Mucosa of stomach (tissue), 1 donor: ENCODE data around the gene PMM2.

Experiments used
- H3K27me3 ChIP-seq: one replicate; pipeline ENCODE4 v1.7.0; 2013; ENCODE audit warnings: mild to moderate bottlenecking, low read length; ENCODE audit not compliant: control insufficient read depth, insufficient read depth
- H3K36me3 ChIP-seq: one replicate; pipeline ENCODE4 v1.7.0; 2013; ENCODE audit warnings: low read length; ENCODE audit not compliant: control insufficient read depth, insufficient read depth
- H3K4me1 ChIP-seq: one replicate; pipeline ENCODE4 v1.7.0; 2013; ENCODE audit warnings: mild to moderate bottlenecking, low read length; ENCODE audit not compliant: control insufficient read depth, insufficient read depth
- H3K4me3 ChIP-seq: one replicate; pipeline ENCODE4 v1.7.0; 2013; ENCODE audit warnings: low read length
- H3K9ac ChIP-seq: one replicate; pipeline ENCODE4 v1.7.0; 2013; ENCODE audit warnings: mild to moderate bottlenecking, low read length, moderate library complexity
- H3K9me3 ChIP-seq: one replicate; pipeline ENCODE4 v1.7.0; 2013; ENCODE audit warnings: mild to moderate bottlenecking, low read length, moderate library complexity; ENCODE audit not compliant: control insufficient read depth
- donor health status: Pancreatic carcinoma.

Gene PMM2

DNA sequence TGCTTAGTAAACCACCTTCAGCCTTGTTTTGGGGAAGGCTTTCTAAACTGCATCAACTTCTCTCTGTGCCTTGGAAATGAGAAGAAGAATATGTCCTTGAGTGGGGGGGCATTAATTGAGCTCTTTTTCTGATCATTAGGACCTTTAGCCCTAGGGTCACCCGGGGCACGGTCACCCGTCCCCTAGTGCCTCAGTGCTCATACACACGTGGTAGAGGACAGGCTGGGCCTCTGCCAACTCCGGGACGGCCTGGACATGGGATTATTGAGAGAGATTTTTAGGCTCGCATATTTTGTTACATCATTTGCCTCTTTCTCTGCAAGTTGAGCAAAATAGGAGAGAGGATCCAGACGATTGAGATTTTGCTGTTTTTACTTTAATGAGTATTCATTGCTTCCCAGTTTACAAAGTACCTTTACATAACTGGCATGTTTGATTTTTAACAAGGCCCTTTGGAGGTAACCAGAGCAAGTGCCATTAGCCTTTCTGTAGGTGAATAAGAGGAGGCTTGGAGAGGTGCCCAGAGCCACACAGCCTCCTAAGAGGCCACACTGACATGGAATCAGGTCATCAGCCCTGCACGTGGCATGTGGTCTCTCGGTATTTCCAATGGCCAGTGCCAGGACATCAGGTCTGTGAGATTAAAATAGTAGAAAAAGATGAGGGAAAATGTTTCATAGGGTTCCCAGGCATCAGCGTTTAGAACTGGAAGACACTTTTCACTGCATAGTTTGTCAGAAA, 11.1 kb downstream of the PMM2 start:
- peaks cover 16% of the 10 kb centered on the region for H3K36me3 ChIP-seq

DNA sequence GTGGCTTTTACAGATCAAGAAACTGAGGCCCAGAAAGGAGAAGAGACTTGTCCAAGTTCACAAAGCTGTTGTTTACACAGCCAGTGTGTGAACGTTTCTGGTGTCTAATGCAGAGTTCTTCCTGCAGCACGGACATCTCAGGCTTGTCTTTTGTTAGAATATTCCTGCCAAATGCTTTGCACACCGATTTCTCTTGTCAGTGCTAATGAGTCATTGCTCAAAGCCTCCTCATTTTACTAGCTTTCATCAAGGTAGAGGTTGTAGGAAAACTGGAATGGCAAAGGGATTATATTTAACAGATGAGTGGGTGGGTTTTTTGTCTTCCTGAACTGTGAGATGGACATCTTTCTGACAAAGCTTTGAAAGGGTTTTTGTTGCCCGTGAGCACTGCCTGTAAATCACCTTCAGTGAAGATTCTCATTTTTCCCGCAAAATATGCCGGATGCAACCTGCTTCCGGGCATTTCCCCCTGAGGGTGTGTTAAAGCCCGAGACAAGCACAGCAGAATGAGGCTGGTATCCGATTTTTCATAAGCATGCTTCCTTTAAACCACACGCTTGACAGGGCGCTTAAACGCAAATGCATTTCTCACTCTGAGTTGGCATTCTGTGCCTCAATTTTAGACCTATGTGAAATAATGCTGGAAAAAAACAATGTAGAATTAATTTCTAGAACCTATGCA, 14.7 kb downstream of the PMM2 start:
- H3K36me3 ChIP-seq: peaks cover 22% of the 10 kb centered on the region
- no peaks in the 10 kb centered on the region for H3K4me1 ChIP-seq
- no peak overlapping the region for H3K4me3 ChIP-seq
- H3K9me3 ChIP-seq: no peaks in the 10 kb centered on the region
- H3K9ac ChIP-seq: no peak overlapping the region
- no peaks in the 10 kb centered on the region for H3K27me3 ChIP-seq

More for the DNA sequence above, 11.1 kb downstream of the PMM2 start:
- Histone ChIP-seq H3K27me3 (no peaks in the 10 kb centered on the region), H3K9me3 (no peaks in the 10 kb centered on the region), H3K4me1 (no peaks in the 10 kb centered on the region), H3K4me3 (no peak overlapping the region), H3K9ac (no peak overlapping the region)

DNA sequence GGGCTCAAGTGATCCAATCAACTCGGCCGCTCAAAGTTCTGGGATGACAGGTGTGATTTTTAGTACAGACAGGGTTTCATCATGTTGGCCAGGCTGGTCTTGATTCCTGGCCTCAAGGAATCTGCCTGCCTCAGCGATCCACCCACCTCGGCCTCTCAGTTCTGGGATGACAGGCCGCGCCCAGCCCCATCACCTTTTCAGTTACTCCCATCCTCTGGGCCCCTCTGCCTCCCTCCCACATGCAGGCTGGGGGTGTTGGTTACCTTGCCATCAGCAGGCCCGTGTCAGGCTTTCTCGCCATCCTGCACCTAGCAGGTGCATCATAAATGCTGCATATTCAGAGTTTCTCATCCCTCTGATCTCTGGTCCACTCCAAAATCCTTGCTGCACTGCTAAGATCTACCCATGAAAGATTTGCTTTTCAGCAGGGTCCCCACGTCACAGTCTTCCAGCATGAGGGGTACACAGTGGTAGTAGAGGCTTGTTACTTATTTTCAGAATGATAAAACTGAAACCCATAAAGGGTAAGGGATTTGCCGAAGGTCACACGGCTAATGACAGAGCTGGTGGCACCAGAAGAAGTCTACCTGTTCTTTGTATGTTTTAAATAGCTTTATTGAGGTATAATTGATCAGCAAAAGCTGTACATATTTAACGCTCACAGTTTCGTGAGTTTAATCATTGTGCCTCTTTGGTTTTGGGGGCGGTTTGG, 16.6 kb downstream of the PMM2 start:
- Histone ChIP-seq H3K4me1 (no peaks in the 10 kb centered on the region), H3K9me3 (no peaks in the 10 kb centered on the region), H3K4me3 (no peak overlapping the region), H3K27me3 (no peaks in the 10 kb centered on the region), H3K9ac (no peak overlapping the region), H3K36me3 (peaks cover 23% of the 10 kb centered on the region)

DNA sequence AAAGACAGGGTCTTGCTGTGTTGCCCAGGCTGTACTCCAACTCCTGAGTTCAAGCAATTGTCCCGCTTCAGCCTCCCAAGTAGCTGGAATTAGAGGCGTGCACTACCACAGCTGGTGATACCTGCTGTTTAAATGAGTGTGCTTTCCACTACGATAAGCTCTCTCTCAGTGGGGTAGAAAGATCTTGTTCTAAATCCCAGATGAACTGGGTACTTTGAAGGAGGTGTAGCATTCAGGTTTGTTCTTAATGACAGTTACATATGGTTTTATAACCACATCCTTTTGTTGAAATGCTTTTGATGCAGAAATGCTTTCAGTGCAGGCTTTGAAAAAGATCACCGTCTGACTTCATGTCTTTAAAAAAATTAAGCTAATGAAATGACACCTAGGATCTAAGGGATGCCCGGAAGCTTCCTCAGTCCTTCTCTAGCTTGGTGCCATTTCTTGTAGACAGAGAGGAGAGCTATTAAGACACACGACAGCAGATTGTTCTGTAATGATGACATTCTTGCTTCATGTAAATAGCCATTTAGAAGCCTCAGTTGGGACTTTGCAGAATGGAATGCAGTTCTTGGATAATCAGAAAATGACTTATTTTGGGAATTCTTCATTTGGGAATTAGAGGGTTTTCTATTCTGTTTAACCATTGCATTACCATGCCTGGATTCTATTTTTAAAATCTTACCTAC, 19.5 kb downstream of the PMM2 start:
- Histone ChIP-seq H3K27me3 (no peaks in the 10 kb centered on the region), H3K9ac (no peak overlapping the region), H3K4me1 (no peaks in the 10 kb centered on the region), H3K9me3 (no peaks in the 10 kb centered on the region), H3K36me3 (peaks cover 18% of the 10 kb centered on the region), H3K4me3 (no peak overlapping the region)

DNA sequence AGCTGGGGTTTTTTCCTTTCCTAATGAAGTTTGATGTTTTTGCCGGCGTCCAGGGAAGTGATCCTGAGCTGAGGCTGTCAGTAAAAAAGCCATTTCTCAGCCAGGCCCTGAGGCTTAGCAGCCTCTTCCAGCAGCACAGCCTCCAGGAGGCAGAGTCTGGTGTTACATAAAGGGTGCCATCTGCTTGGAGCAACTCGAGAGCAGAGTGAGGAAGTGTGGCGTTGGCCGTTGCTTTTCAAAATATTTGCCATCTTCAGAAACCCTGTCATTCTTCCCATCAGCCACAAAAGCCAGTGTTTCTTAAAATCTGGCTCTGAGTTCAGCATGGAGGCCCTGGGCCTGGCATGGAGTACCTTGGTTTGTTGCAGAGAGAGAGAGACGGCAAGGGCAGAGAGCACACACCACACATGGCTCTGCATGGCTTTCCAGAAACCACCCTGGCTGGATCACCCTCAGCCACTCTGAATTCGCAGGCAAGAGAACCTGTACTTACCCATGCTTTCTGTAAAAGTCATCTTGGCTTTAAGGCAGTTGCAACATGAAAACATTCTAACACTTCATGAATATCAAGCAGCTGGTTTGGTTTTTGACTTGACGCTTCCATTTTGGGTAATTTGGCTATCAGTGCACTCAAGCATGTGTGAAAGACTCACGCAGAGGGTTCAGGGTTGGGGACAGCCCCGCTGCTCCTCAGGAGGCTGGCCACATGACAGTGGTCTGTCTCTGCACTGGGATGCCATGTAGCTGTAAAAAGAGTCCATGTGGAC, 21.0 kb downstream of the PMM2 start:
- H3K36me3 ChIP-seq: peaks cover 11% of the 10 kb centered on the region
- no peaks in the 10 kb centered on the region for H3K4me1 ChIP-seq
- no peak overlapping the region for H3K4me3 ChIP-seq
- no peaks in the 10 kb centered on the region for H3K9me3 ChIP-seq
- H3K9ac ChIP-seq: no peak overlapping the region
- no peaks in the 10 kb centered on the region for H3K27me3 ChIP-seq

DNA sequence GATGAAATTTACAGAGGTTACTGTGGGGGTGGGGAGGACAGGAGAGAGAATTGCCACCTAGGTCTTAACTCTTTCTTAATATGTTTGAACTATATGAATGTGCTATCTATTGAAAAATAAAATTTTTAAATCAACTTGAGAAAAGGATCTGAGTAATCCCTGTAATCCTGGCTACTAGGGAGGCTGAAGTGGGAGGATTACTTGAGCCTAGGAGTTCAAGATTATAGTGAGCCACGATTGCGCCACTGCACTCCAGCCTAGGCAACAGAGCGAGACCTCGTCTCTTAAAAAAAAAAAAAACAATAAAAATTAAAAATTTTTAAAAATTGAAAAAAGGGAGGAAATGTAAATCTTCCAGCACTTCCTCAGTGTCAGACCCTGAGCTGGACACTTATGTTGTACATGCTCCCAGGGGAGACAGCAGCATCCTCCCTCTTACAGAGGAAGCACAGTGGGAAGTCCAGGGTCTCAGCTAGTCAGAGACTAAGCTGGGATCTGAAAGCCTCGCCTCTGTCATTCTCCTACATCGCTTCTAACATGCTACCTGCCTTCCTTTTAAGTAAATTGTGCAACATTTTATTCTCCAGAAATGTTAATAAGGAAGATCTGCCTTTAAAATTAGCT, 21.9 kb downstream of the PMM2 start:
- no peaks in the 10 kb centered on the region for H3K9me3 ChIP-seq
- no peaks in the 10 kb centered on the region for H3K27me3 ChIP-seq
- H3K36me3 ChIP-seq: peaks cover 7% of the 10 kb centered on the region
- no peak overlapping the region for H3K4me3 ChIP-seq
- no peaks in the 10 kb centered on the region for H3K4me1 ChIP-seq
- no peak overlapping the region for H3K9ac ChIP-seq

DNA sequence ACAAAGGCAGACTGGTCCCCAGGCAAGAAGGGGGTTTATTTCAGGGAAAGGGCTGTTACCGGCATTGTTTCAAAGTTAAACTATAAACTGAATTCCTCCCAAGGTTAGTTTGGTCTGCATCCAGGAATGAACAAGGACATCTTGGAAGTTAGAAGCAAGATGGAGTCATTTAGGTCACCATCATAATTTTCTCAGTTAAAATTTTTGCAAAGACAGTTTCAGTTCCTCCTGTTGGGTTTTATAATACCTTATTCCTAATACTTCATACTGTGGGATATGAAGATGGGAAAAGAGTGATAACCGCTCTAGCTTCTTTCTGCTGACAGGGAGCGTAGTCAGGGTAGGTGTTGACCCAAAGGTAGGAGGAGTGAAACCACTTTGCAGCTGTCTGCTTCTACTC, 24.8 kb downstream of the PMM2 start:
- H3K9ac ChIP-seq: no peak overlapping the region
- no peaks in the 10 kb centered on the region for H3K27me3 ChIP-seq
- H3K4me1 ChIP-seq: no peaks in the 10 kb centered on the region
- H3K9me3 ChIP-seq: no peaks in the 10 kb centered on the region
- H3K4me3 ChIP-seq: no peak overlapping the region
- peaks cover 3% of the 10 kb centered on the region for H3K36me3 ChIP-seq

DNA sequence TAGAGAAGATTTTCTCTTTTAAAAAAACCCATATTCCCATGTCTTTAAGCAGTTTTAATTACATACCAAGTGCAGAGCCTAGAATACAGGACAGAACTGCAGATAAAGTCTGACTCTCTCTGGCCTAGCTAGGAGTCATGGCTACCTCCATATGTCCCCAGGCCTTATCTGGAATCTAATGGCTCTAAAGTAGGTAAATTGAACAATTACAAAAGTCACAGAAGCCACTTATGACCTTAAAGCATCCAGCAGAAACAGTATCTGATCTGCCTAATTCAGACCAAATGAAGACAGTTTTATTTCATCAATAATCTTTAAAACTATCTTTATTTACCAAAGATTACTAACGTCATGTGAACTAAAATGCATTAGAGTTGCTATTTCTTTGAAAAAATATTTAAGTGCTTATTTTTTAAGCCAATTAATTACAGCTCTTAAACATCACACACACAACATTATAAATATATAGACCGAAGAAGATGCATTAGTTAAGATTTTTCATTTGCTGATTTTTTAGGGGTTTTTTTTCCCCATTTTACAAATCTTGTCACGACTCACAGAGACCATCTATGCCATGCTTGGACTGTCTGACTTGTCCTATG, 28.7 kb downstream of the PMM2 start:
- no peak overlapping the region for H3K9ac ChIP-seq
- peaks cover 6% of the 10 kb centered on the region for H3K36me3 ChIP-seq
- H3K27me3 ChIP-seq: no peaks in the 10 kb centered on the region
- H3K4me3 ChIP-seq: no peak overlapping the region
- H3K4me1 ChIP-seq: no peaks in the 10 kb centered on the region
- H3K9me3 ChIP-seq: no peaks in the 10 kb centered on the region

DNA sequence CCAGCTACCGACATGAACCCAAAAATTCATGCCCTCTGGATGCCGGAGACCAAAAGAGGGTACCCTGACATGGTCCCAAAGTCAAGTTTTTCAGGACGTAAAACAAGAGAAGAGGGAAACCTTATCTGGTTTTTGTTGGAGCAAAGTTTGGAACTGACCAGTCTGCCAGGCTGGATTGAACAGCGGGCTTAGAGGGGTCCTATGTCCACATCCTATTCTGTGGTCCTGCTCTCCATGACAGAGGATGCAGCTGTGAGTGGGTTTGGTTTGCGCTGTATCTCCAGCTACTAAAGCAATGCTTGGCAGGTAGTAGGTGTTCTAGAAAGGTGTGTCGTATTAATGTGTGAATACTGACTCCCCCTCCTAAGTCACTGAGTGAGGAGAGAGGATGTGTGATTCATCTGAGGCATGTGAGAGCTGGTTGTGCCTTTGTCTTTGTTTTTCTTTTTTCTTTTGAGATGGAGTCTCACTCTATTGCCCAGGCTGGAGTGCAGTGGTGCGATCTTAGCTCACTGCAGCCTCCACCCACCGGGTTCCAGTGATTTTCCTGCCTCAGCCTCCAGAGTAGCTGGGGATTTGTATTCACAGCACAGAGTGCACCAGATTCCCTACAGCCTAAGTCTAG, 31.0 kb downstream of the PMM2 start:
- no peaks in the 10 kb centered on the region for H3K4me1 ChIP-seq

DNA sequence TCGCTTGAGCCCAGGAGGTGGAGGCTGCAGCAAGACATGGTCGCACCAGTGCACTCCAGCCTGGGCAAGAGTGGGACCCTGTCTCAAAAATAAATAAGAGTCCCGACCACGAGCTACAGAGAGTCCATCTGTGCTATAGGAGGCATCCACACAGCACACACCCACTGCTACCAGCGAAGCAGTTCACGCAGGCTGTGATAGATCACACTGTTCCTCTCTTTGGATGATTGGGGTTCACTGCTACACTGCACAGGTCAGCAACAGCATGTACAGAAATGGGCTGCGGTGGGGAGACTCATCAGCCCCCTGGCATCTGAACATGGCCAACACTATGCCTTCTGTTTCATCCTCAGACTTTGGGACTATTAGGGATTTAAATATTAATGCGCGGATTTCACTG, 33.8 kb downstream of the PMM2 start:
- H3K4me3 ChIP-seq: no peak overlapping the region
- H3K9ac ChIP-seq: no peak overlapping the region
- no peaks in the 10 kb centered on the region for H3K27me3 ChIP-seq
- H3K36me3 ChIP-seq: peaks cover 6% of the 10 kb centered on the region
- no peaks in the 10 kb centered on the region for H3K9me3 ChIP-seq
- H3K4me1 ChIP-seq: no peaks in the 10 kb centered on the region

More for the DNA sequence above, 31.0 kb downstream of the PMM2 start:
- Histone ChIP-seq H3K4me3 (no peak overlapping the region), H3K9ac (no peak overlapping the region), H3K9me3 (no peaks in the 10 kb centered on the region), H3K36me3 (peaks cover 6% of the 10 kb centered on the region), H3K27me3 (no peaks in the 10 kb centered on the region)
